Glutamatergic neuron (in vitro differentiated cells): Measurements from ENCODE around the gene PKD1L1. TPM values are rescaled to one million over a fixed set of nuclear protein-coding genes. Genes with fewer than 3 reads are reported as not detected.

ENCODE experiments used
- DNase-seq: peaks from one replicate; pipeline ENCODE4 v3.0.0; 2022
- H3K27ac Mint-ChIP-seq: one replicate; pipeline ENCODE4 v1.8.0; 2020; ENCODE audit warnings: mild to moderate bottlenecking, mixed read lengths, inconsistent platforms; ENCODE audit not compliant: unreplicated experiment
- H3K27me3 Mint-ChIP-seq: one replicate; pipeline ENCODE4 v1.8.0; 2020; ENCODE audit warnings: mild to moderate bottlenecking, moderate library complexity, mixed read lengths, inconsistent platforms; ENCODE audit not compliant: unreplicated experiment
- H3K36me3 Mint-ChIP-seq: one replicate; pipeline ENCODE4 v1.8.0; 2020; ENCODE audit warnings: mild to moderate bottlenecking, mixed read lengths, inconsistent platforms; ENCODE audit not compliant: unreplicated experiment
- H3K4me1 Mint-ChIP-seq: one replicate; pipeline ENCODE4 v1.8.0; 2020; ENCODE audit warnings: mild to moderate bottlenecking, low read depth, mixed read lengths, inconsistent platforms; ENCODE audit not compliant: unreplicated experiment
- H3K4me3 Mint-ChIP-seq: one replicate; pipeline ENCODE4 v1.8.0; 2020; ENCODE audit warnings: mild to moderate bottlenecking, mixed read lengths, inconsistent platforms; ENCODE audit not compliant: unreplicated experiment
- H3K9me3 Mint-ChIP-seq: one replicate; pipeline ENCODE4 v1.8.0; 2020; ENCODE audit warnings: mild to moderate bottlenecking, moderate library complexity, mixed read lengths, inconsistent platforms; ENCODE audit not compliant: unreplicated experiment
- total RNA-seq: library from RNA; stranded (reverse); fragmentation: NEBNext Ultra II Directional; extraction: Animal tissue kit (Norgen Biotek cat#: 25700); gene quantifications from one replicate; pipeline ENCODE4 v1.2.1, GENCODE V29; 2021; ENCODE audit not compliant: unreplicated experiment
- TF ChIP-seq, protein P1 (sequence below): fragments of 200-600 bp; sonication (generic); IDR thresholded peaks from one replicate; pipeline ENCODE4 v1.5.0; 2021; ENCODE audit not compliant: partially characterized antibody, unreplicated experiment

The PKD1L1 gene
- total RNA-seq, 1 donor from 2014 or later: 0.17 TPM

- H3K9me3 Mint-ChIP-seq: no peaks in the 10 kb centered on the region
- no peak overlapping the region for H3K27ac Mint-ChIP-seq
These were observed 3.1 kb upstream of the PKD1L1 start for GRCh38 chr7:47951374-47951773.

DNA sequence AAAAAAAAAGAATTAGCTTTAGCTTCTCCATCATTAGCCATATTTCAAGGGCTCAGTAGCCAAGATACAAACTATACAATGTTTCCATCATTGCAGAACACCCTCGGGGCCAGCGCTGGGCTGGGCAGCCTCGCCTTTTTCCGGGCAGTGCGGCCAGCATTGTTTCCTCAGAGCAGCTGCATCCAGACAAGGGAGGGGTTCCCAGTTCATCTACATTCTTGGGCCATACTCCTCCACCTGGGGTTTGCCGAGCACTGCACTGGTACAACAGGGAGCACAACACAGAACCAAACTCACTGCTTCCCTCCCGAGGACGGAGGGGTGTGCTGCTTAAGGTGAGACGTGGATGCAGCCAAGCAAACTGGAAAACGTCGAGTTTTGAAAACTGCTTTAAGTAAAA is 2.4 kb upstream of the PKD1L1 start:
- no peaks in the 10 kb centered on the region for H3K36me3 Mint-ChIP-seq
- no peak overlapping the region for H3K4me3 Mint-ChIP-seq
- no peak overlapping the region for H3K27ac Mint-ChIP-seq
- H3K4me1 Mint-ChIP-seq: peaks cover 11% of the 10 kb centered on the region
- peaks cover 1% of the 10 kb centered on the region for H3K27me3 Mint-ChIP-seq
- no peaks in the 10 kb centered on the region for H3K9me3 Mint-ChIP-seq
- DNase-seq: no peak
- TF ChIP-seq, protein P1, sequence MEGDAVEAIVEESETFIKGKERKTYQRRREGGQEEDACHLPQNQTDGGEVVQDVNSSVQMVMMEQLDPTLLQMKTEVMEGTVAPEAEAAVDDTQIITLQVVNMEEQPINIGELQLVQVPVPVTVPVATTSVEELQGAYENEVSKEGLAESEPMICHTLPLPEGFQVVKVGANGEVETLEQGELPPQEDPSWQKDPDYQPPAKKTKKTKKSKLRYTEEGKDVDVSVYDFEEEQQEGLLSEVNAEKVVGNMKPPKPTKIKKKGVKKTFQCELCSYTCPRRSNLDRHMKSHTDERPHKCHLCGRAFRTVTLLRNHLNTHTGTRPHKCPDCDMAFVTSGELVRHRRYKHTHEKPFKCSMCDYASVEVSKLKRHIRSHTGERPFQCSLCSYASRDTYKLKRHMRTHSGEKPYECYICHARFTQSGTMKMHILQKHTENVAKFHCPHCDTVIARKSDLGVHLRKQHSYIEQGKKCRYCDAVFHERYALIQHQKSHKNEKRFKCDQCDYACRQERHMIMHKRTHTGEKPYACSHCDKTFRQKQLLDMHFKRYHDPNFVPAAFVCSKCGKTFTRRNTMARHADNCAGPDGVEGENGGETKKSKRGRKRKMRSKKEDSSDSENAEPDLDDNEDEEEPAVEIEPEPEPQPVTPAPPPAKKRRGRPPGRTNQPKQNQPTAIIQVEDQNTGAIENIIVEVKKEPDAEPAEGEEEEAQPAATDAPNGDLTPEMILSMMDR: no peak

More at GRCh38 chr7:47951374-47951773, 3.1 kb upstream of the PKD1L1 start:
- TF ChIP-seq, protein P1: no peak
- Mint-ChIP-seq H3K4me3 (no peak overlapping the region), H3K4me1 (peaks cover 4% of the 10 kb centered on the region), H3K36me3 (no peaks in the 10 kb centered on the region), H3K27me3 (peaks cover 1% of the 10 kb centered on the region)
- DNase-seq: no peak

- DNase-seq: no peak
- TF ChIP-seq, protein P1: no peak
- Mint-ChIP-seq H3K36me3 (no peaks in the 10 kb centered on the region), H3K27me3 (peaks cover 1% of the 10 kb centered on the region), H3K4me1 (peaks cover 16% of the 10 kb centered on the region), H3K9me3 (no peaks in the 10 kb centered on the region), H3K27ac (no peak overlapping the region), H3K4me3 (no peak overlapping the region)
These were observed 1.4 kb upstream of the PKD1L1 start for GRCh38 chr7:47949703-47950102.

- TF ChIP-seq, protein P1: no peak
- Mint-ChIP-seq H3K27me3 (no peaks in the 10 kb centered on the region), H3K9me3 (peaks cover 2% of the 10 kb centered on the region), H3K4me3 (no peak overlapping the region), H3K27ac (peak overlapping the region; percentile 9), H3K4me1 (peaks cover 16% of the 10 kb centered on the region), H3K36me3 (no peaks in the 10 kb centered on the region)
- DNase-seq: no peak
These were observed 914 bp downstream of the PKD1L1 start for GRCh38 chr7:47947355-47947749.

GRCh38 chr7:47946581-47947354 is 1.5 kb downstream of the PKD1L1 start:
- Mint-ChIP-seq H3K9me3 (peaks cover 2% of the 10 kb centered on the region), H3K36me3 (no peaks in the 10 kb centered on the region), H3K4me1 (peaks cover 16% of the 10 kb centered on the region), H3K4me3 (no peak overlapping the region), H3K27me3 (no peaks in the 10 kb centered on the region), H3K27ac (peak overlapping the region; percentile 19)
- TF ChIP-seq, protein P1: no peak
- no peak for DNase-seq
